ENCODE data around the gene CSTPP1.
"Not testable (repeated sequence)": the region's sequence is repeated elsewhere in the genome, so short reads cannot be mapped to it uniquely, and the experiment has no call there.

The CSTPP1 gene

GRCh38 chr11:47052576-47052975 lies 116.0 kb downstream of the CSTPP1 start:
- DNase-seq, result no peak

GRCh38 chr11:47055534-47055933 lies 119.0 kb downstream of the CSTPP1 start:
- DNase-seq, result no peak

DNA sequence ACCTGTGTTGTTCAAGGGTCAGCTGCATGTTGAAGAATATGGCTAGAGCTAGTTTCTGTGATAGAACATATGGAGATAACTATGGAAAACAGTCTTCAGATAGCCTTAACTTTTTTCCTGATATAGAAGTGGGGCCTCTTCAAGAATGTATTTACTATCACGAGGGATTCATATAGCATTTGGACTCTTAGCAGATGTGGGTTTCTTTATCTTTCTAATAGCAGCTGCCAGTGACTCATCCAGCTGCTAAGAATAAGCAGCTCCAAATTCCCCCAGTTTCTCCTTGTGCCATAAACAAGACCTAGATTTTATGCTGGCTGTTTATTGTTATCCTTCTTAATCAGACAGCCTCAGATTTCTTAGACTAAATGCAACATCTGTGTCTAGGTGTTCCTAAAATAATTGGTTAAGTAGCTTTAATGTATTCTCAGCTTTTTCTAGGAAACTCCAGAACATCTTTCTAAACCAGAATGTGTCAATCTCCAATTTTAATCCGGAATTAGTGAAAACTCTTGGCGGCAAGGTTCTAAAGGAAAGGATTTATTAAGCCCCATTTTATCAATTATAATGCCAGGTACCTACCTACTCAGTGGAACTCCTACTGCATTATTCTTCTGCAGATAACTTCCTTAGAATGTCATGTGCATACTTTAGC lies 119.8 kb downstream of the CSTPP1 start:
- DNase-seq, result no peak

DNA sequence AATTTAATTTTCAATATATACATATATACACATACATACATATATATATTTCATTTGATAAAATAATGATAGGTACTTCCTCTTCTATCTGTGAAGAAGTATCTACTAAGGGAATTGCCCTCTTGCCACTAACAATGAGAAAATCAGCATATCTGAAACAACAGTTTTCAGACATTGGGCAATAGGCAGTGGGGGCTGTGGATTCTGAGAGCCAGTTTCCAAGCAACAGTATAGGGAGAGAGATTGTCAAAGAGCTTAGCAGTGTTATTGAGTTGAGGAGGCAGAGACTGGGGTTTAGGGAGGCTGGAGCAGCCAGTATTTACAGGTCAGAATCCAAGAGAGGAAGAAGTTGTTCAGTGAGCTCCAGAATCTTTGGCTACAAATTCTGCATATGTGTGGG lies 120.8 kb downstream of the CSTPP1 start:
- no peak for DNase-seq

- DNase-seq, result no peak
Observed at GRCh38 chr11:47060807-47061206, 124.2 kb downstream of the CSTPP1 start.

- no peak for DNase-seq
Observed at GRCh38 chr11:47061429-47062178, 125.0 kb downstream of the CSTPP1 start.

DNA sequence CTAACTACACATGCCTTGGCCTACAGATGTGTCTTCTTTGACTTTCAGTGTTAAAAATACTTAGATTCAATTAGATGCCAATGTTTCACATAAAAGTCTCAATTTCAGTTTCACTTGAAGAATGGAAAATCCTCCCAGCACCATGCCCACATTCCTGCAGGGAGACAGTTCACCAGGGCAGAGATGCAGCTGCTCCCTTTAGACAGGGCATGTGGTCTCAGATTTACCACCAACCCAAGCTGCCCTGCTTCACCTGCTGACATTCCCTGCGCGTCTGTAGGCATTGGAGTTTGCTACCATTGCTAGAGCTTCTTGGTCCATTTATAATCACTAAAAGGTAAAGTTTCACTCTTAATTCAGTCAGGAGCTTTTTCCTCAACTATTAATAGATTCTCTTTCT lies 126.2 kb downstream of the CSTPP1 start:
- no peak for DNase-seq

- no peak for DNase-seq
Observed at GRCh38 chr11:47067401-47067800, 130.8 kb downstream of the CSTPP1 start.

- no peak for DNase-seq
Observed at GRCh38 chr11:47070769-47071168, 134.2 kb downstream of the CSTPP1 start.

- no peak for DNase-seq
Observed at GRCh38 chr11:47071341-47071740, 134.8 kb downstream of the CSTPP1 start.

DNA sequence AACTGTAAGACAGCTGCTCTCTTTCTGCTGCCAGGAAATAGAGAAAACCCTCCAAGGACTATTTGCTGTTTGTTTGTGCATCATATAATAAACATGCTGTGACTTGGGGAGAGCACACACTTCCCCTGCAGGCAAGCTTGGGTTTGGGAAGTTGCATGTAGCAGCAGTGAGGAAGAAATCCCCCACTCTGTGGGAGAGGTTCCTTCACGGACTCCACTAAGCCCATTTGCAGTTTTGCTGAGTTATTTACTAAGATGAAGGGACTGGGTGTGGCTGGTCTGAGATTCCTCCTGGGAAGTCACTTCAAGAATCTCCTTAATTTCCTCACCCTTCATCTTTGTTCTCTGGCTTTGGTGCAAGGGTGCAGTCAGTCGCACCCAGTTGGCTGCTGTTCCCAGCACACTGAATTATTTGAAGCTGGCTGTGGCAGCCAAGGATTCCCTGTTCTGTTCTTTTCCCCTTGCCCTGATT lies 135.3 kb downstream of the CSTPP1 start:
- DNase-seq, result no peak

DNA sequence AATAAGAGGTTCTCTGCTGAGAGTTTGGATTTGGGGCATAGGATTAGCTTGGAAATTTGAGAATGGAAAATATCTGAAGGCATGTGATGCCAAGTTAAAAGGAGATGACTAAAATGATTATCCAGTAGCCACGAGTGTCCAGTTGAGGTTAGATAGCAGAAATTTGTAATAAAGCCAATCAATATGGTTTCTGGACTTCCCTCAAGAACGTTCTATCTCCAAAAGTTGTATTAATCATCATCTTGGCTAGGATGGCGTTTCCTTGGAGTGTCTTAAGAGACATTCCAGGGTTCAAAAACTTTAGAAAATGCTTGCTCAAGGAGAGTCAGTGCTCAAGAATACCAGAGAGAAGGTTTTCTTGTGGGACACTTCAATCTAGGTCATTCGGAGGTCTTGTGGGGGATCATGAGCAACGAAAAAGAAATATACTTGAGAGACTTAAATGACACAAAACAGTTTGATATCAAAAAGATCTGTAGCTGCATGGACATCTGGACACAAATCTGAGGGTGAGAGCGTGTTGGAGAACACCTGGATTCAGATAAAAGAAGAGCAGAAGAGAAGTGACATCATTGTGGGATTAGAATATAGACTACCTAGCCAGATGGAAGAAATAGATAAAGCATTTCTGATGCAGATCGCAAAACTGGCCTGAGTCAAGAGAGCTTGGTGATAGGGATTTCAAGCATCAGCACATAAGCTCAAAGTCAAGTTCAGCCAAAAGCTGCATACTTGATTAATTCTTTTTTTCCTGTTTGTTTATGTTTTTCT lies 142.4 kb downstream of the CSTPP1 start:
- DNase-seq, result no peak

DNA sequence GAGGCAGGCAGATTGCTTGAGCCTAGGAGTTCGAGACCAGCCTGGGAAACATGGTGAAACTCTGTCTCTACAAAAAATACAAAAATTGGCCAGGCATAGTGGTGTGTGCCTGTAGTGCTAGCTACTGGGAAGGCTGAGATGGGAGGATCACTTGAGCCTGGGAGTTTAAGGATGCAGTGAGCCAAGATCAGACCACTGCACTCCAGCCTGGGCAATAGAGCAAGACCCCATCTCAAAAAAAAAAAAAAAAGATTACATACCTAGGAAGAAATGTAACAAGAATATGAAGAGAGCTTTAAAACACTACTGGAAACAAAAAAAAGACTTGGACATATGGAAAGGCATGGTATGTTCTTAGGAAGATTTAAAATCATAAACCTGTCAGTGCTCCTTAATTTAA lies 144.2 kb downstream of the CSTPP1 start:
- DNase-seq, result not testable (repeated sequence)

DNA sequence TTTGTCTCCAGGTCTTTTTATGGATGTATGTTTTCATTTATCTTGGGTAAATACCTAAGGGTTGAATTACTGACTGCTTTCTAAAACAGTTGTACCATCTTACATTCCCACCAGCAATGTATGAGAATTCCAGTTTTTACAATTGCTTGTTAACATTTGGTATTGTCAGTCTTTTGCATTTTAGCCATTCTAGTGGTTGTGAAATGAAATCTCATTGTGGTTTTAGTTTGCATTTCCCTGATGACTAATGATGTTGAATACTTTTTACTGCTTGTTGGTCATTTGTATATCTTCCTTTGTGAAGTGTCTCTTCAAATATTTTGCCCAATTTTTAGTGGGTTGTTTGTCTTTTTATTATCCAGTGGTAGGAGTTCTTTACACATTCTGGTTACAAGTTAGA lies 147.4 kb downstream of the CSTPP1 start:
- DNase-seq, result peak in 1 of 2 experiments; percentile 15

DNA sequence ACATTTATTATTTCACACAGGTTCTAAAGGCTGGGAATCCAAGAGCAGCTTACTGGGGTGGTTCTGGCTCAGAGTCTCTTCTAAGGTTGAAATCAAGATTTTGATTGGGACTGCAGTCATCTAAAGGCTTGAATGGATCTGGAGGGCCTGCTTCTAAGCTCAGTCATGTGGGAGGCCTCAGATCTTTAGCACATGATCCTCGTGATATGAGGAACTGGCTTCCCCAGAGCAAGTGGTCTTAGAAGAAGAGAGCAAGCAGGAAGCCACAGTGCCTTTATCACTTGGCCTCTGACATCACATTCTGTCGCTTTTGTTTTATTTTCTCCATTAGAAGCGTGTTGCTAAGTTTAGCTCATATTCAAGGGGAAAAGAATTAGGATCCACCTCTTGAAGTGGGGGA lies 151.2 kb downstream of the CSTPP1 start:
- peak; percentile 57 to 62 for DNase-seq

- no peak for DNase-seq
Observed at GRCh38 chr11:47093541-47093940, 157.0 kb downstream of the CSTPP1 start.

GRCh38 chr11:47096871-47097270 lies 160.3 kb downstream of the CSTPP1 start:
- not testable (repeated sequence) for DNase-seq

- not testable (repeated sequence) for DNase-seq
Observed at GRCh38 chr11:47098223-47098622, 161.7 kb downstream of the CSTPP1 start.

GRCh38 chr11:47099214-47099917 lies 162.8 kb downstream of the CSTPP1 start:
- DNase-seq, result no peak

GRCh38 chr11:47099918-47100315 lies 163.4 kb downstream of the CSTPP1 start:
- no peak for DNase-seq

DNA sequence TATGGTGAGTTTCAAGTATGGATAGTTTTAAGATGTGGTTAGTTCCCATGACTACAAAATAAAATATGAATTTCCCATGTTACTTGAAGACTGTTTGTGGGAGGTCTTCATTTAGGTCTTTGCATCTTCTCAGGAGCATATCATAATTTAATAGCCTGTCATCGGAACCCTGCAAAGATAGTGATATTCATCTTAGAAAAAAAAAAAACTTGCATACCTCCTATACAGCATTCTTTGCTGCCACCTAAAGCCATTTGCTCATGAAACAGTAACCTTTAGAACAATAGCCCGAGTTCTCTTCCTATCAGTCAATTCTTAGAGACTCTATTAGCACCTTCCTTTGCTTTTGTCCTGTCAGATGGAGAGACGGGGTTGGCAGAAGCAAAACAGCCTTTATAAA lies 164.8 kb downstream of the CSTPP1 start:
- no peak for DNase-seq

DNA sequence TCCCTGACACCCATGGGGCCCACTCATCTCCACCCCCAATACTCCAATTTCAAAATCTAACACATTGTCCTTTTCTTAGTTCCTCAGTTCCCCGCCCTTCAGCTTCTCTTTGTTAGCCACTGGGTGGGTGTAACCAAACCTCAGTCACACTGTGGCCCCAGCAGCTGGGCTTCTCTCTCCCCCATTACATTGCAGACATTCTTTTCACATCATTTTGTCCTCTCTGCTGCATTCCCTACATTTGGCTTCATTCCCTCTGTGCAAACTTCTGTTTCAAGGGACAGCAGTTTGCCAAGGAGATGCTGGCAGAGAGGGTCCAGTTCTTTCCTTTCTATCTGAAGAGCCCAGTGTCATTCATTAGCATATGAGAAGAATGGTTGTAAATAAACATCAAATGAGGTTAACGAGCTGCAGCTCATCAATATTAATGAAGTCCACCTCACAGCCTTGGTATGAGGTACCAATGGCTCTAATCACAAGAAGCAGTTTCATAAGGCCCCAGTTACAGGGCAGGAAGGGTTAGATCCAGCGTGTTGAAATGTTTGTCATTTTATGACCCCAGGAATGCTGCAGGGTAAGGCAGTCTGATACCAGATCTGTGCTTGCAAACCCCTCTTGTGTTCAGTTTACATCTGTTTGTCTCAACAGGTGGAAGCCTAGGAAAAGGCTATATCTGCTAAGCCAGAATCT lies 167.8 kb downstream of the CSTPP1 start:
- no peak for DNase-seq
